ENCODE measurements around the gene SORD. TPM values are rescaled to one million over a fixed set of nuclear protein-coding genes. Genes with fewer than 3 reads are reported as not detected.

SORD gene
- total and polyA plus RNA-seq, 7 donors, result 2.7 to 8.9 (median 5.2) TPM

DNA sequence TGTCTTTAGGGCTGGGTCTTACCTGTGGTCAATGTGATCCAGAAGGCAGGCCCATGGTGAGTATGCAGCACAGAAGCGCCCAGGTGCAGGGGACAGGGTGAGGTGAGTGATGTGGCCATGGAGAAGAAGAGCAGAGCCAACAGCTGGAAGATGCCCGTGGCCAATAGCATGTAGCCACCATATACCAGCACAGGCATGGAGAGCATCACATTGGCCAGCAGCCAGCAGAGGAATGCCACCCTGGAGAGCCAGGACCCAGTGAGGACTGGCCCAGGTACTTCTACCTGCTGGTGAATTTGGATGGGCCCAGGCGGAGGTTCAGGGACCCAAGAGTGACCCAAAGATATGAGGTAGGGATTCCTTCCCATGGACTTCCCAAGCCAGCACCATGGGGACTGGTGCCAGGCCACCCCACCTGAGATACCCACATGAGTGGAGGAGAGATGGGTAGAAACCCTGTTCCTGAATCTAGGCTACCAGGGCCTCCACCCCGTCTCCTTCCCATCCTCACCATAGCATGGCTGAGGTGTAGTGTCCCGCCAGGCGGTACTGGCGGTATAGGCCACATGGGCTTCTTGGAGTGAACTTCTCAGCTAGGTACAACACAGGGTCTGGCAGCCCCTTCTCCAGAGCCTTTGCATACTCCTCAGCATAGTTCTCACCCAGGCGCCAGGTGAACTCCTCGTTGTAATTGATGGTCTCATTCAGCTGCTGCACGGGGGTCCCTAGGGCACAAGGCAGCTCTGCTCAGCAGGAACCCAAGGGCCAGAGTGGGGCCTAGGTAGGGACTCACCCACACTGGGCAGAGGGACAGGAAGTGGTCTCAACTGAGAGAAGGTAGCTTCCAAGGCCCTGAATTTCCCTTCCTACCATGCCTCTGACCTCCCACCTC is 97.3 kb downstream of the SORD start:
- H3K36me3 ChIP-seq (ENCODE audit: insufficient read depth in 1 of 2, low read depth in 1 of 2), result no peaks in the 10 kb centered on the region
- DNase-seq (no peak), ATAC-seq (no peak)
- intact Hi-C loops (cut with DNase I), result no loop called here
- TF ChIP-seq, protein P1, sequence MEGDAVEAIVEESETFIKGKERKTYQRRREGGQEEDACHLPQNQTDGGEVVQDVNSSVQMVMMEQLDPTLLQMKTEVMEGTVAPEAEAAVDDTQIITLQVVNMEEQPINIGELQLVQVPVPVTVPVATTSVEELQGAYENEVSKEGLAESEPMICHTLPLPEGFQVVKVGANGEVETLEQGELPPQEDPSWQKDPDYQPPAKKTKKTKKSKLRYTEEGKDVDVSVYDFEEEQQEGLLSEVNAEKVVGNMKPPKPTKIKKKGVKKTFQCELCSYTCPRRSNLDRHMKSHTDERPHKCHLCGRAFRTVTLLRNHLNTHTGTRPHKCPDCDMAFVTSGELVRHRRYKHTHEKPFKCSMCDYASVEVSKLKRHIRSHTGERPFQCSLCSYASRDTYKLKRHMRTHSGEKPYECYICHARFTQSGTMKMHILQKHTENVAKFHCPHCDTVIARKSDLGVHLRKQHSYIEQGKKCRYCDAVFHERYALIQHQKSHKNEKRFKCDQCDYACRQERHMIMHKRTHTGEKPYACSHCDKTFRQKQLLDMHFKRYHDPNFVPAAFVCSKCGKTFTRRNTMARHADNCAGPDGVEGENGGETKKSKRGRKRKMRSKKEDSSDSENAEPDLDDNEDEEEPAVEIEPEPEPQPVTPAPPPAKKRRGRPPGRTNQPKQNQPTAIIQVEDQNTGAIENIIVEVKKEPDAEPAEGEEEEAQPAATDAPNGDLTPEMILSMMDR (IDR thresholded peaks at IDR 0.05), result no peak
- no peaks in the 10 kb centered on the region for H3K9me3 ChIP-seq
- no peak overlapping the region for H3K4me3 ChIP-seq
- peaks cover 0 to 52% (median 11%) of the 10 kb centered on the region in 3 donors for H3K27me3 ChIP-seq (ENCODE audit: insufficient read depth in 3 of 3, low read length in 2 of 3)
- WGBS, 3 donors, result 91 to 97% (median 95%) methylated on average over 10 of the region's 10 CpGs
- H3K27ac ChIP-seq, result no peak overlapping the region
- peaks cover 12% of the 10 kb centered on the region for H3K4me1 ChIP-seq

DNA sequence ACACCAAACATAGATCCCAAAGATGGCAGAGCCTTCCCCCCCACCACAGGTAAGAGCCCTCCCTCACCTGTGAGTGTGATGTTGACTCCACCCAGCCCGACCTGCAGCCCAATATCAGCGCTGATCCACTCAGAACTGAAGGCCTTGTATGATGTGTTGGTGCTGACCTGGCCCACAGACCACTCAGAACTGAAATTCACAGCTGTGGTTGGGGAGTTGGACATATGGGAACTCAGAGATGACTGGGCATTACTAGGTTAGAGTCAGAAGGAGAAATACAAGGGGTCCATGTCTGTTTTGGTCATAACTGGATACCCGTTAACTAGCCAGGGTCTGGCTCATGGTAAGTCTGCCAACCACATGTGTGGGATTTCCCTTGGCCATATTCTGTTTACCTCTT is 98.0 kb downstream of the SORD start:
- TF ChIP-seq, protein P1 (IDR thresholded peaks at IDR 0.05), result no peak
- Histone ChIP-seq H3K27me3 (ENCODE audit: insufficient read depth in 3 of 3, low read length in 2 of 3) (peaks cover 0 to 50% (median 9%) of the 10 kb centered on the region in 3 donors), H3K36me3 (ENCODE audit: insufficient read depth in 1 of 2, low read depth in 1 of 2) (no peaks in the 10 kb centered on the region), H3K27ac (no peak overlapping the region), H3K4me3 (no peak overlapping the region), H3K4me1 (peaks cover 12% of the 10 kb centered on the region), H3K9me3 (no peaks in the 10 kb centered on the region)
- DNase-seq (no peak), ATAC-seq (no peak)
- intact Hi-C loops (cut with DNase I), result no loop called here
- 90 to 95% (median 93%) methylated on average over 3 of the region's 3 CpGs for WGBS, 3 donors

DNA sequence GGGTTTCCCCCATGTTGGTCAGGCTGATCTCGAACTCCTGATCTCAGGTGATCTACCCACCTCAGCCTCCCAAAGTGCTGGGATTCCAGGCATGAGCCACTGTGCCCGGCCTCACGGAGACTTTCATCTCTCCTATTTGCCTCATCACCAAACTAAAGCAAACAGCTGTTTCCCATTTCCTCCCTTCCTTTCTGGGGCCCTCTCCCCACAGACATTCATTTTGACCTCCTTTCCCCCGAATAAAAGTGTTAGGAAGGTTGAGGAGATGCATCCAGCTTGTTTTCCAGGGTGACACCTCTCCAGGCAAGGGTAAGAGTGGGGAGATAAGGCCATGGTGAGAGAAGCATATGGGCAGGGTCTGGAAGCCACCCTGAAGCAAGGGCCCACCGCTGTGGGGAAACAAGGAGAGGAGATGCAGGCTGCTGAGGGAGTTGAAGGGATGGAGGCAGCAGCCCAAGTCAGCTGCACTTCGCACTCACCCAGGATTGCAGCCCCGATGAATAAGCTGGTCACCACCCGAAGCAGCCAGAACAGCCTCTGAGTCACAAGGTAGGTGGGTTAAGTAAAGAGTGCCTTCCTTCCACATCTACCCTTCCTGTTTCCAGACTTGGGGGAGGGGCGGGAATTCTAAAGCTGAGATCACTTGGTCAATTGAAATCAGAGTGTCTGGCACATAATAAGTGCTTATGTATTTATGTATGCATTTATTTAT is 98.9 kb downstream of the SORD start:
- no peak for DNase-seq
- no peak overlapping the region for H3K4me3 ChIP-seq
- 59 to 63% (median 61%) methylated on average over 9 of the region's 9 CpGs for WGBS, 3 donors
- TF ChIP-seq, protein P1 (IDR thresholded peaks at IDR 0.05), result no peak
- intact Hi-C loops (cut with DNase I), result no loop called here
- H3K27ac ChIP-seq, result no peak overlapping the region
- no peaks in the 10 kb centered on the region for H3K9me3 ChIP-seq
- peaks cover 9% of the 10 kb centered on the region for H3K4me1 ChIP-seq
- ATAC-seq, result no peak
- peaks cover 0 to 41% (median 3%) of the 10 kb centered on the region in 3 donors for H3K27me3 ChIP-seq (ENCODE audit: insufficient read depth in 3 of 3, low read length in 2 of 3)
- no peaks in the 10 kb centered on the region for H3K36me3 ChIP-seq (ENCODE audit: insufficient read depth in 1 of 2, low read depth in 1 of 2)

DNA sequence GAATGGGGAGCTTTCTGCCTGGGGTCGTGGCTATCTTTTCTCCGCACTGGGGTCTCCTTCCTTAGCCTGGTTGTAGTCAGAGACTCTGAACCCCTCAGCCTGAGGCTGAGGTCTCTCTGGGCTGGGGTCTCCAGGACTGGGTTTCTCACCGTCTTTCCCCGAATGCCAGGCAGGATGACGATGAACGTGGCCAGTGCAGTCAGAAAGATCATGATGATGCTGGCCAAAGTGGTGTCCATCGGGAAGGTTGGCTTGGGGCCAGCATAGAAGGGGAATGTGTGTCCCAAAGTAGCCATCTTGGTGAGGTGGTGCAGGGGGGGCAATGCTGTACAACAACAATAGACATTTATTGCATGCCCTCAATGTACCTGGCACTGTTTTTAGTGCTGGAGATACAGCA is 99.7 kb downstream of the SORD start:
- H3K27ac ChIP-seq, result no peak overlapping the region
- H3K27me3 ChIP-seq (ENCODE audit: insufficient read depth in 3 of 3, low read length in 2 of 3), result peaks cover 0 to 38% (median 3%) of the 10 kb centered on the region in 3 donors
- DNase-seq (no peak), ATAC-seq (no peak)
- peaks cover 2% of the 10 kb centered on the region for H3K4me1 ChIP-seq
- intact Hi-C loops (cut with DNase I), result no loop called here
- no peaks in the 10 kb centered on the region for H3K36me3 ChIP-seq (ENCODE audit: insufficient read depth in 1 of 2, low read depth in 1 of 2)
- TF ChIP-seq, protein P1 (IDR thresholded peaks at IDR 0.05), result no peak
- H3K4me3 ChIP-seq, result no peak overlapping the region
- H3K9me3 ChIP-seq, result no peaks in the 10 kb centered on the region
- WGBS, 3 donors, result 75 to 78% (median 76%) methylated on average over 7 of the region's 7 CpGs

Measured in psoas muscle (tissue), 8 donors.